Fibroblast of skin of right biceps (primary cell): Measurements from ENCODE around the gene SLC44A5.
"Not testable (repeated sequence)": the region's sequence is repeated elsewhere in the genome, so short reads cannot be mapped to it uniquely, and the experiment has no call there.

ENCODE experiments used
- DNase-seq: peaks from one replicate; pipeline ENCODE4 v3.0.0-alpha.2; 2013

SLC44A5 gene

DNA sequence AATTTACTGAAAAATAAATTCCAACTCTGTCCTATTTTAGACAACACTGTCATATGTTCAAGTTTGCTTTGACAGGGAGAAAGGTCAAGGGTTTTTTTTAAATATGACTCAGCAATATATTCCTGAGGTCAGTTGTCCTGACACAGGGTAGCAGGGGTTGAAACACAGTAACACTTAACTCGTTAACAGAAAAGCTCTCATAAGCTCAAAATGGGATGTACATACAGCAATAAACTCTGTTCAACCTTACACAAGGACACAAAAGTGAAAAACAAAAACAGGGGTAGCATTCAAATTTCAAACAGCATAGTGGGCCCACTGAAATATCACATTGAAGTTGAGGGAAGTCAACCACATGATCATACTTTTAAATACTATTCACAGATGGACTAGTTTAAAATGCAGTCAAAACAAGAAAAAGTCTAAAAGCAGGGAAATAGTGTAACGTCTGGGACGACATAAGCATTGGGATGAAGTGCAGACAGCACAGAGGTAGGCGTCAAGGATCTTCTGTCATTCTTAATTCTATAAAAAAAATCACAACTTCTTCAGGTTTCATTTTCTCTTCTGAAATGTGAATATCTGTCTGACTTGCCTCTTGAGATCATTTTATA is 89.9 kb downstream of the SLC44A5 start:
- no peak for DNase-seq

DNA sequence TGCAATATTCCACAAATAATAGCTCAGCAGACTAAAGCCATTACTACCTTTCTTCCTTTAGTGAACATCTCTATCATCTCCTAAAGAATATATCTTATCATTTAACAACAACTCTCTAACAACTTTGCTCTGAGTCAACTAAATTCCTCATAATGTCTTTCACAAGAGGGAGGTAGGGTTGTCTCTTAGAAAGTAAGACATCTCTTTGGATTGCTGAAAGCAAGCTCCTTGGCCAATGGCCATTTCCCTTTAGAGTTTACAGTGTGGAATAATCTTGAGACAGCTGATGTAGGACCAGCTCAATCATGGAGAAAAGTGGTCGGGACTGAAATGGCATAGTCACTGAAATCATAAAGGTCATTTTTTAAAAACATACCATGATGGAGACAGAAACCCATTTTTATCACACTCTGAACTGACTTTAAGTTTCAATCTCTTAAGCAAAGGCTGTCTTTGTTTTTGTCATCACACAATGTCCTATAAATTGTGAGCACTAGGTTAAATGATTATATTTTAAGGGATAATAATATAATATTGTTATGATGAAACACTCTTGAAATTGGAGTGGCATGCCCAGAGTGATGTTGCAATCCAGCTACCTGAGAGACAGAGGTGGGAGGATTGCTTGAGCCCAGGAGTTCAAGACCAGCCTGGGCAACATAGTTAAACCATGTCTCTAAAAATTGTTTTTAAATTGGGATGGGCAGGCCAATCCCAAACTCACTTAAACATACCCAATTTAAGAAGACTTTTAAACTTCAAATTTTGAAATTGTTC is 91.1 kb downstream of the SLC44A5 start:
- DNase-seq, result no peak

DNA sequence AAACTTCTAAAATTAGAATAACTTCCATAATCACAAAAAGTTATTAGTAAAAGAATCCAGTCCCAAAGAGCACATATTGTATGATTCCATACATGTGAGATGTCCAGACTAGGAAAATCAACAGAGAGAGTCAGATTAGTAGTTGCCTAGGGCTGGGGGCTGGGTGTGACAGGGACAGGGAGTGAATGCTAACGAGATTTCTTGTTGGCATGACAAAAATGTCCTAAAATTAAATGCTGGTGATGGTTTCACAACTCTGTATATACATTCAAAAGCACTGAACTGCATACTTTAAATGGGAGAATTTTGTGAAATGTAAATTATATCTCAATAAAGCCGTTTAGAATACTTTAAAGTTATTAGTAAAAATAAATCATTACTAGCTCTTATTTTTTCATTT is 92.2 kb downstream of the SLC44A5 start:
- DNase-seq, result no peak

DNA sequence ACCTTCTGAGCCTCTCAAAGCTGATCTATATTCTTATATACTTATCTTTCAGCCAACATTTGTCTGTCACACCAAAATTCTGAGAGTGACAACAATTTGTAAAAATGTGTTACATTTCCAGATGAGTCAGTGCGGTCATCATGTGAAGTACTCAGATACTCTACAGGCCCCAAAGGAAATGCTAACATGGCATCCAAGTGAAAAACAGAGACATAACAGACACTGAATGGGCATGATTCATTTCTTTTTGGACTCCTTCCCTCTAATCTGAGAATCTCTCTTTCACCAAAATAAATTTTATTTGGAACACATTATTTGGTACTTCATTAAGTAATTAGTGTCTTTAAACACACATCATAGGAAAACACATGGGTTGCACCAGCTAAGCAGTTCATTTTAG is 96.6 kb downstream of the SLC44A5 start:
- DNase-seq, result no peak

DNA sequence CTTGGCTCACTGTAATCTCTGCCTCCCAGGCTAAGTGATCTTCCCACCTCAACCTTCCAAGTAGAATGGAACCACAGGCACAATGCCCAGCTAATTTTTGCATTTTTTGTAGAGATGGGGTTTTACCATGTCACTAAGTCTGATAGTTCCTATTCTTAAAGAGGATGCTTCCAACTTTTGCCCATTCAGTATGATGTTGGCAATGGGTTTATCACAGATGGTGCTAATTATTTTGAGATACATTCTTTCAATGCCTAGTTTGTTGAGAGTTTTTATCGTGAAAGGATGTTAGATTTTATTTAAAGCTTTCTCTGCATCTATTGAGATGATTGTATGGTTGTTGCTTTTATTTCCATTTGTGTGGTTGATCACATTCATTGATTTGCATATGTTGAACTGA is 103.9 kb downstream of the SLC44A5 start:
- no peak for DNase-seq

DNA sequence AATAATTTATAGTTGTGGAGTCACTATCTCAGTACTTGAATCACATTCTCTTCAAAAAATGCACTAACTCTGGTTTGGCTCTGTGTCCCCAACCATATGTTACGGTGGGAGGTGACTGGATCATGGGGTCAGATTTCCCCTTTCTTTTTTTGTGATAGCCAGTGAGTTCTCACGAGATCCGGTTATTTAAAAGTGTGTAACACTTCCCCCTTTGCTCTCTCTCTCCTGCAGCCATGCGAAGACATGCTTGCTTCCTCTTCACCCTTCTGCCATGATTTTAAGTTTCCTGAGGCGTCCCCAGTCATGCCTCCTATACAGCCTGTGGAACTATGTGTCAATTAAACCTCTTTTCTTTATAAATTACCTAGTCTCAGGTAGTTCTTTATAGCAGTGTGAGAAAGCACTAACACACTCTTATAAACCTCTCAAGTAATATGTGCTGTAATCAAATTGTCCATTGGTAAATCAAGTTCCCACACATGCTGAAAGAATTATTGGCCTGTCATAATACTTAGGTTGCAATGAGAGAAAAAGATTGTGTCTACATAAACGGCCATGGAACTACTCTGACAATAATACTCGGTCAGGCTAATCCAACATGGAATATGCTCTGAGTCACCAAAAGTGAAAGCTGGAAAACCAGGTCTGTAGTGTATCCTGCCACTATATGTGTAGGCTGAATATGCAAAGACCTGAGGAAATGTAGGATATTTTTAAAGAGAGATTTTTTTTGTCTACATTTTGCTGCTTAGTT is 107.5 kb downstream of the SLC44A5 start:
- no peak for DNase-seq

DNA sequence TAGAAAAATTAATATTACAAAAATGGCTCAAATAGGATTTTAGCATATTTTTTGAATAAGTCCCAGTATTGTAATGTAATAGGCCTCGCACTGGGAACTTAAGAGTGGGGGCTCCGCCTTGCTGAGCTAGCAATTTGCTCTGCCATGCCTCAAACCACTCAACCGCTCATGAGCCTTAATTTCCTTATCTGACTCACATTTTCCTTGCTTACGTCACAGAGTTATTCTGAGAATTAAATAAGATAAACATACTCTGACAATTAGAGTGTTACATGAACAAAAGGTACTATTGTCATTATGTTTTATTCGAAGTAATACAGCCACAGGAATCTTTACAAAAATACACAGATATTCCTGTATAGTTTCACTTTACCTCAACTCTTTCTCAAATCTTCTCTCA is 108.1 kb downstream of the SLC44A5 start:
- DNase-seq, result no peak

DNA sequence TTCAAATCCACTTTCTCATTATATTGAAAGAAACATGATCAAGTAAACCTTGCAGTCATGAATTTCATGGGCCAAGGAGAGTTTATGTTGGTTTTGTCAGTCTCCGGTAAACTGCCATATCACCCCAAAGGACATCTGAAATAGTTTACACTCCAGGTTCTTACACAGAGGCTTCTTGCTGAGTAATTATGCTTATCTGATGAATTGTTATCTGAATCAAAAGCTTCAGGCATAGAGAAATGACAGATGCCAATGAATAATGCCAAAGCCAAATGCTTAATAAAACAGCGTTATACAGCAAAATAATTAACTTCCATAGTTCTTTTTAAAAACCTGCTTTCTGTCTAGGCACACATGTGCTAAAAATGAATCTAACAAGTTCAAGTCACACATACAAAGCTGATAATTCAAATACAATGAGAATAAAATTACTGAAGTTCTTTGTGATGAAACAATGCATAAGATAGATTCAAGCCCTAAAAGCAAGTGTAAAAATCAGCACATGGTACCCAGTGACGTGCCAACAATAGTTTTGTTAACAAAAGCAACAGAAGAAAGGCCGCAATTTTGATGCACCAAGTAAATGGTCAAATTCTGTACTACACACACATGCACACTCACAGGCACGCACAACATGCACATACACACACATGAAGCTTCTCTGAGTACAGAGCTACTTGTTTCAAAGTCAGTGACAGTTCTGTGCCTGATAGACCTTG is 109.2 kb downstream of the SLC44A5 start:
- no peak for DNase-seq

DNA sequence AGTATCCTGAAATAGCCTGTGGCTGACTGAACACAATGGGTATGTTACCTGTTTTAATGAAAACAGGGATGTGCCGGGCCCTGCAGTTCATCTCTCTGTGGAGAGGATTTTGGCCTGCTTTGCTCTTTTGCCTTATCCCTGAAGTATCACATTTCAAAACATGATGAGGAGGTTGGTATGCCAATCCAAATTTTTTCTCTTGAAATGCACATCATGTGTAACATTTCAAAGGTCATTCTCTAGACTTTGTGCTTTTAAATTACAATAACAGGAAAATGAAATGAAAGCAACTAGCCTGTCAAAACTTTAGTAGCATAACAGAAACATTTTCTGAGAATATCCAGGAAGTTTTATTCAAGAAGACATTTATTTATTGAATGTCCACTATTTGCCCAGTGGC is 118.9 kb downstream of the SLC44A5 start:
- no peak for DNase-seq

DNA sequence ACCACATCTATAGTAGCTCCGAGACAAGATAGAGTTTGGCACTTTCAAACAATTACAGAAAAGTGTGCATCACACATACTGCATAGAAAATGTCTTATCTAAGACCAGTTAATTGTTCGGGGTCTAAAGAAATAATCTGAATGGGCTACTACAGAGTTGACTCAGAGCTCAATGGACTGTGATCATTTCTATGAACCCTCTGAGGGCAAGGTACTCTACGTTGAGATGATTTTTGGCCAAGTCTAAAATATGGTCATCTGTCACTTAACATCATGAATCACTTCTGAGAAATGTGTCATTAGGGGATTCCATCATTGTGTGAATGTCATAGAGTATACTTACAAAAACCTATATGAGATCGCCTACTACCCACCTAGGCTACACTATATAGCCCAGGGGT is 123.5 kb downstream of the SLC44A5 start:
- DNase-seq, result no peak

DNA sequence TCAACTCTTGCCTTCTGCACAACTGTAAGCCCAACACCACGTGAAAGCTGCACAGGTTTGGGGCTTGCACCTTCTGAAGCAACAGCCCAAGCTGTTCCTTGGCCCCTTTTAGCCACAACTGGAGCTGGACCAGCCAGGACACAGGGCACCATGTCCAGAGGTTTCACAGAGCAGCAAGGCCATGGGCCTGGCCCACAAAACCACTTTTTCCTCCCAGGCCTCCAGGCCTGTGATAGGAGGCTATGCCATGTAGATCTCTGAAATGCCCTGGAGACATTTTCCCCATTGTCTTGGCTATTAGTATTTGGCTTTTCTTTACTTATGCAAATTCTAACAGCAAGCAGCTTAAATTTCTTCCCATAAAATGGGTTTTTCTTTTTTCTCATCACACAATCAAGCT is 126.1 kb downstream of the SLC44A5 start:
- DNase-seq, result no peak

DNA sequence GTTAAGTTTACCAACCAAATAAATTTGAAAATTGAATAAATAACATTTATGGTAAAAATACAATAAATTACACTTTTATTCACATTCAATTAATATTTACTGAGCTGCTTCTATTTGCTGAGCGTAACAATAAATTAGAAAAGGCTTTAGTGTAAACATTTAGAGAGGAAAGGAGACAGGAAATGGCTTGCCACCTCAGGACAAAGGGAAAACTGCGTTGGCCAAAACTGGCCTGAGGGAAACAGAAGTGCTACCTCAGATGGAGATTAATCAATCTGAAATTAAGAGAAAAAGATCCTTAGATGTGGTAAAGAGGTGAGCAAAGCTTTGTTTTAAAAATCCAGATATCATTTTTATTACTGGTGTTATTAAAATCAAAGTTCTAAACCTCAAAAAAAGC is 128.0 kb downstream of the SLC44A5 start:
- DNase-seq, result no peak

DNA sequence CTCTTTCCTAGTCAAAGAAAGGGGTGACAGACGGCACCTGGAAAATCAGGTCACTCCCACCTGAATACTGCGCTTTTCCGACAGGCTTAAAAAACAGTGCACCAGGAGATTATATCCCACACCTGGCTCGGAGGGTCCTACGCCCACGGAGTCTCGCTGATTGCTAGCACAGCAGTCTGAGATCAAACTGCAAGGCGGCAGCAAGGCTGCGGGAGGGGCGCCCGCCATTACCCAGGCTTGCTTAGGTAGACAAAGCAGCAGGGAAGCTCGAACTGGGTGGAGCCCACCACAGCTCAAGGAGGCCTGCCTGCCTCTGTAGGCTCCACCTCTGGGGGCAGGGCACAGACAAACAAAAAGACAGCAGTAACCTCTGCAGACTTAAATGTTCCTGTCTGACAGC is 134.4 kb downstream of the SLC44A5 start:
- DNase-seq, result not testable (repeated sequence)

DNA sequence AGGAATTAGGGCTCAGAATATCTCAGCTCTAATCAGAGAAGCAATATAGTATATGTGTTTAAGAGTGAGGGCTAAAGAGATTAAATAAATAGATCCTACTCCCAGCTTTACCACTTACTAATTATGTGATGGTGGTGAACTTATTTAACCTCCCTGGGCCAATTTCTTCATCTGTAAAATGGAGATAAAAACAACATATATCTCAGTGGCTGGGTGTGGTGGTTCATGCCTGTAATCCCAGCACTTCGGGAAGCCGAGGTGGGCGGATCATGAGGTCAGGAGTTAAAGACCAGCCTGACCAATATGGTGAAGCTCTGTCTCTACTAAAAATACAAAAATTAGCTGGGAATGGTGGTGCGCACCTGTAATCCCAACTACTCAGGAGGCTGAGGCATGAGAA is 135.2 kb downstream of the SLC44A5 start:
- no peak for DNase-seq

DNA sequence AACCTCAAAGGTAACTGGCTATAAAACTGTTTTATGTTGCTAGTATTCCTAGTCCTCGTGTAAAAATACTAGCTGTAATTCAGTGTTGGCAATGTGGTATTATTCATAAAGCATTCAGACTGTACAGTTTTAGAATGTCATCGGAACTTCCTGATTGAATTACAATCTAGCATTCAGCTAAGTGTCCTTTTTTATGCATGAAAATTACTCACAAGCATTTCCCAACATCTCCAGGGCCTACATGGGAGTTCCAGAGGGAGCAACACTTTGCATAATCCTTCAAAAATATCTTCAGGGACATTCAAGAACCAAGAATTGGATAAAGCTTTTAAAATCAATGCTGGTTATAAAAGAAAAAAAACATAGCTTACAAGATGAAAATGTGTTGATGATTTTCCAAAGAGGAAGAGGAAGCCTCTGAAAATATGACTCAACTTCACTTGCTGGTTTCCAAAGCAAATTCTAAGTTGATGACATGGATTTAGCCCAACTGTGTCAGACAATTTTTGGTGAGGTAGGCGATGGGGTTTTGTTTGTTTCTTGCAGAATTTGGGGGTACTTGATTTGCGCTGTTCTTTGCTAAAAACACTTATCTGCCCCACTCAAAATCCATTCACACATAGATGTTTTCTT is 137.8 kb downstream of the SLC44A5 start:
- DNase-seq, result no peak

DNA sequence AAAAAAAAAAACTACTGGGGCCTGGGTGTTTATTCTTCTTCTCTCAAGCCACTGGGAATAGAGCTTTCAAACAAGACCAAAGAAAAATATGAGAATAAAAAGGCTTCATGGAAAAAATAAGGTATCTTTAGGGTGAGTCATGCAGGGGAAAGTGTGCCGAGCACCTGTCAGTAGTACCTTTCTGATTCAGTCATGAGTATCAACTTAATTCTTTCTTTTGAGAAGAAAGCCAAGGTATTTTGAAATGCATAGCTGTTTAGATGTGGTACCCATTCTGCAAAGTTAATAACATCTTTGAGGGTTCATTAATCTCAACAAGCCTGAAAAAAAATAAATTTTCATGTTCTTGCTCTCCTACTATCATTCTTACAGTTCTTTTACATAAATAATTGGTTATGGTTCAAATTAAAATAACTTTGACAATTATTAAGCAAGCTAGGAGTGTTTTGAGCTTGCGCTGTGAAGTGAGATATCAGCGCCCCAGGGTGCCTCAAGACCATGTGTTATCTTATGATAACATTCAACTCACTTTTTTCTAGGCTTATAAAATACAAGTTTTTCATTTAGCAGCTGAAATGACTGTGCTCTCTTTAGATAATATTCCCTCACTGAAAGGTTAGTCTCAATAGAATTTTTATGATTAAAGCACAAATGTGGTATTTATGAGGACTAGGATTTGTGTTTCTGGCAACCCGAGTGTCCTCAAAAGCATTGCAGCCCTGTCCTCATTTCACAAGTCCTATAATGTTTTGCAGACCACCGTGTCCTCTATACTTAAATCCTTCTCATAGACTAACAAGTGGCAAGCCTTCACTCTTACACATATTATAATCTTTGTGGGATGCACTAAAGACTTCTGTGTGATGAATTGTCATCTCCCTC is 138.6 kb downstream of the SLC44A5 start:
- DNase-seq, result no peak

DNA sequence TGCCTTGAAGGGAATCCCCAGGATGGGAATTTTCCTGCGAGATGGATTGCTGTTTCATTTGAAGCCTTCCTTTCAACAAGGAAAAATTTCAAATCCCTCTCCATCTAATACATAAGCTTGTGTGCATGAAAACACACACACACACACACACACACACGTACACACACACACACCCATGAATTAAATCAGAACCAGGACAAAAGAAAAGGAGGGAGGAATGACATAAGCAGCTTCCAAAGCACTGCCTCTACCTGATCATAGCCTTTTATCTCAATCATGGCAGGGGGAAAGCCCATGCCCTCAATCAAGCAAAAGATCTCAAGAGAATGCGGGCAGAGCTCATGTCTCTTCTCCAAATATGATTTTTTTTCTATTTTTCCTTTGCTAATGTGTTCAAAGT is 139.7 kb downstream of the SLC44A5 start:
- no peak for DNase-seq

DNA sequence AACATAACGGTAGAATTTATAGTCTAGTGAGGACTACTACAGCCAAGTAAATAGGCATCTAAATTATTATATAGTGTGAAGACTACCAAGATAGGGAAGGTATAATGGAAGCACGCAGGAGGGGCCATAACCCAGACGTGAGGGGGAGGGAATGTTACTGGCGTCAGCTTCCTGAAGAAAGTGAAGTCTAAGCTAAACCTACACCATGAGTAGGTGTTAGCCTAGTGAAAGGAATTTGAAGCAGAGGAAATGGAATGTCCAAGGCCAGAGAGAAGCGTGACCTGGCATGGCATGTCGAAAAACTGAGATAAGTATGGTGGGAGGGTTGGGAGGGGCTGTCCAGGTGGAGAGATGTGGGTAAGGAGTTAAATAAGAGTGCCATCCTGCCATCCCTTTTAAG is 140.5 kb downstream of the SLC44A5 start:
- DNase-seq, result no peak

DNA sequence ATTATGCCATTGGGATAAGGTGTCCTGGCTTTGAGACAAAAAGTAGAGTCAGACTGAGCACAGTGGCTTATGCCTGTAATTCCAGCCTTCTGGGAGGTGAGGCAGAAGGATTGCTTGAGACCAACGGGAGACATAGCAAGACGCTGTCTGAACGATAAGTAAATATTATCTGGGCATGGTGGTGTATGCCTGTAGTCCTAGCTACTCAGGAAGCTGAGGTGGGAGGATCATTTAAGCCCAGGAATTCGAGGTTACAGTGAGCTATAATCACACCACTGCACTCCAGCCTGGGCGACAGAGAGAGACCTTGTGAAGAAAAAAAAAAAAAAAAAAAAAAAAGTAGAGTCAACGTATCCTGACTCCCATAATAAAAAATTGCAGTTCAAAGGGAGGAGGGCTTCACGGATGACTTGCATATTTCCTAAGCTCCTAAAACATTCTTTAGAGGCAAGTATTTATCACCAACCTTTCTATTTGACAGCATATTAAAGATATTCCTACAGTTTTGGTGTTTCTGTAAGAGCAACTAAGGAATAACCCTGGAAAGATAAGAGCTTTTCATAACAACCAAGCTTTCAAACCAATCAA is 141.2 kb downstream of the SLC44A5 start:
- no peak for DNase-seq

DNA sequence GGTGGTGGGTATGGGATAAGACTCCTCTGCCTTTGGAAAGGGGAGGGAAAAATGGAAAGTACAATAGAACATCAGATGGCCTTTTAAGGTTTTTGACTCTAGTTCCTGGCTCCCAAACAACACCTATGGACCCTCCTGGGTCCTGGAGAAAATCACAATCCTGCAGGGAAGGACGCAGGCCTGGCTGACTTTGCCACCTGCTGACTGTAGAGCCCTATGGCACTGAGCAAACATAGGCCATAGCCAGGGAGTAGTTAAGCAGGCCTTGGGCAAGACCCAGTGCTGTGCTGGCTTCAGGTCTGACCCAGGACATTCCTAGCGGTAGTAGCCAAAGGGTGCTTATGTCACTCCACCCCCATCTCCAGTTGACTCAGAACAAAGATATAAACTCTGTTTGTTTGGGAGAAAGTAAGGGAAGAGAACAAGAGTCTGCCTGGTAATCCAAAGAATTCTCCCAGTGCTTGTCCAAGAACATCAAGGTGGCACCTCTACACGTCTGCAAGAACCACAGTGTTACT is 149.0 kb downstream of the SLC44A5 start:
- no peak for DNase-seq

DNA sequence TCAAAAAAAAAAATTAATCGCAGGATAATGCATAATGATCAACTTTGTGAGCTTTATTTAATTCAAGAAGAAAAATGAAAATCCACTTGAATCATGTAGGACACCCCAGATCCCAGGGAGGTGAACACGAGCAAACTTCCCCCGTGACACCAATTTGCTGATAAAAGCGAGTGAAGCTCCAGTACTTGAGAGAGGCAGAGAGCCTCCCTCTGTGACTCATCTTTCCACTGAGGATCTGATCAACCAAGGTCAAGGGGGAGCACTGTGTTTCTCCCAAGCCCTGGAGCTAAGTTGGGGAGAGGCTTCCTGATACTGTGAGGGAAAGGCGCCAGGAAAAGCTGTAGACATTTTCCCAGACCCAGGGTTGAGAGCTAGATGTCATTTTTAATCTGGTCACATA is 160.9 kb downstream of the SLC44A5 start:
- DNase-seq, result no peak
